ENCODE measurements around the gene LGALS8. TPM values are rescaled to one million over a fixed set of nuclear protein-coding genes. Genes with fewer than 3 reads are reported as not detected.
"Not testable (repeated sequence)": the region's sequence is repeated elsewhere in the genome, so short reads cannot be mapped to it uniquely, and the experiment has no call there.

LGALS8 gene
- total RNA-seq, 2 experiments from 2014 or later: 74.0 to 81.1 TPM

DNA sequence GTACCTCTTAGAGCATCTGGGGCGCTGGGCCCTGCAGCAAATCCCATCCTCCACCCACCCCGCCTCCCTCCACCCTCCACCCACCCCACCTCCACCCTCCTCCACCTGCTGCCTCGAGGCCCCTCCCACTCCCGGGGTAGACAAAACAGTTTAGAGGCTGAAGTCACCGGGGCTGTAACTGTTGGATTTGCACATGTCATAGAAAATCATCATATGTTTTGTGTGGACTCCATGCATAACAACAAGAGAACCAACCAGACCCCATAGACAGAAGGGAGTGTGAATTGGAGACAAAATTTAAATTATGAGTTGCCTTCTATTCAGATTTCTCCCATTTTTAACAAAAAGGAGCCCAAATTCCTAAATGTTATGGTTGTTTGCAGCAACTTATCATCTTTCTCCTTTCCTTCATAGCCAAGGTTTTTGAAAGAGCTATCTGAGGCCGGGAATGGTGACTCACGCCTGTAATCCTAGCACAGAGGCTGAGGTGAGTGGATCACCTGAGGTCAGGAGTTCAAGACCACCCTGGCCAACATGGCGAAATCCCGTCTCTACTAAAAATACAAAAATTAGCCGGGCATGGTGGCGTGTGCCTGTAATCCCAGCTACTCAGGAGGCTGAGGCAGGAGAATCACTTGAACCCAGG lies 28.2 kb upstream of the LGALS8 start:
- Mint-ChIP-seq H3K27me3 (peaks cover 18% of the 10 kb centered on the region), H3K4me3 (no peak overlapping the region), H3K4me1 (peaks cover 9% of the 10 kb centered on the region), H3K36me3 (no peaks in the 10 kb centered on the region), H3K9me3 (ENCODE audit: low read depth) (no peaks in the 10 kb centered on the region), H3K27ac (no peak overlapping the region)
- no peak for ATAC-seq
- CTCF ChIA-PET: interaction anchor here (1.2 kb wide), 1 partner anchor 391 kb away, joined by 4 read pairs; no protein-coding TSS in a partner anchor
- no peak for DNase-seq

DNA sequence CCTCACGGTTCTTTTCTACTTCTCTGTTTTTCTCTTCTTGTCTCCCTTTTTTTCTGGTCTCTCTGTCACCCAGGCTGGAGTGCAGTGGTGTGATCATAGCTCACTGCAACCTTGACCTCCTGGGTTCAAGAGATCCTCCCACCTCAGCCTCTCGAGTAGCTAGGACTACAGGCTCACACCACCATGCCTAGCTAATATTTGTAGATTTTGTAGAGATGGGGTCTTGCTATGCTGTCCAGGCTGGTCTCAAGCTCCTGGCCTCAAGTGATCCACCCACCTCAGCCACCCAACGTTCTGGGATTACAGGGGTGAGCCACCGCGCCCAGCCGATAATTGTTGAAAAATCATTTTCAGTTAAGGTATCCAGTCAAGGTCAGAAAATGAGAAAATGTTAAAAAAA lies 25.9 kb upstream of the LGALS8 start:
- peaks cover 6% of the 10 kb centered on the region for H3K4me1 Mint-ChIP-seq
- ATAC-seq: no peak
- CTCF ChIA-PET: no interaction called here

DNA sequence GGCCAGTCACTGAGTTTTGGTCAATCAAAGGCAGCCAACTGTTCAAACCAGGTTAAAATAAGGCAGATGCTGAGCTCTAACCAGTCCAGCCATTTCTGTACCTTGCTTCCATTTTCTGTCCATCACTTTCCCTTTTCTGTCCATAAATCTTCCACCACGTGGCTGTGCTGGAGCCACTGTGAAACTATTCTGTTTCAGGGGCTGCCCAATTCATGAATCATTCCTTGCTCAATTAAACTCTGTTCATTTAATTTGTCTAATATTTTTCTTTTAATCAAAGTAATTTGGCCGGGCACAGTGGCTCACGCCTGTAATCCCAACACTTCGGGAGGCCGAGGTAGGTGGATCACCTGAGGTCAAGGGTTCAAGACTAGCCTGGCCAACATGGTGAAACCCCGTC lies 22.7 kb upstream of the LGALS8 start:
- peaks cover 24% of the 10 kb centered on the region for H3K27me3 Mint-ChIP-seq
- H3K9me3 Mint-ChIP-seq (ENCODE audit: low read depth): no peaks in the 10 kb centered on the region
- H3K36me3 Mint-ChIP-seq: no peaks in the 10 kb centered on the region
- ATAC-seq (no peak), DNase-seq (no peak)
- peaks cover 13% of the 10 kb centered on the region for H3K4me1 Mint-ChIP-seq
- H3K4me3 Mint-ChIP-seq: no peak overlapping the region
- CTCF ChIA-PET: no interaction called here
- no peak overlapping the region for H3K27ac Mint-ChIP-seq

More for the DNA sequence above, 25.9 kb upstream of the LGALS8 start:
- H3K36me3 Mint-ChIP-seq: no peaks in the 10 kb centered on the region
- no peaks in the 10 kb centered on the region for H3K9me3 Mint-ChIP-seq (ENCODE audit: low read depth)
- no peak for DNase-seq
- no peak overlapping the region for H3K27ac Mint-ChIP-seq
- H3K27me3 Mint-ChIP-seq: peaks cover 15% of the 10 kb centered on the region
- H3K4me3 Mint-ChIP-seq: no peak overlapping the region

DNA sequence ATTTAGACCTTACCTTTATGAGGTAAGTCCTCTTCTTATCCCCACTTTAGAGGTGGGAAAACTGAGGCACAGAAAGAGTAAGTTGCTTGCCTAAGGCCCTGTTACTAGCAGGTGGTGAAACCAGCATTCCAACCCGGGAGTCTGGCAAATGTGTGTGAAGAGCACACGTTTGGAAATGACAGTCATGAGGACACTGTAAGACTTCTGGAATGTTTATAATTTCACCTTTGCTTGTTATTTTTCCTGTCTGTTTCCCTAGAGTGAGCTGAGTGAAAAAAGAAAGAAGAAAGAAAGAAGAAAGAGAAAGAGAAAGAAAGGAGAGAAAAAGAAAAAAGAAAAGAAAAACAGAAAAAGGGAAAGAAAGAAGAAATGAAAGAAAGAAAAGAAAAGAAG lies 21.2 kb upstream of the LGALS8 start:
- CTCF ChIA-PET: interaction anchor here (0.6 to 1.1 kb wide), 3 partner anchors 13 to 357 kb away, joined by 3 to 5 read pairs (median 3); no protein-coding TSS in a partner anchor
- Mint-ChIP-seq H3K9me3 (ENCODE audit: low read depth) (no peaks in the 10 kb centered on the region), H3K4me1 (peaks cover 18% of the 10 kb centered on the region), H3K27me3 (peaks cover 28% of the 10 kb centered on the region), H3K27ac (no peak overlapping the region), H3K36me3 (no peaks in the 10 kb centered on the region), H3K4me3 (no peak overlapping the region)
- no peak for DNase-seq
- ATAC-seq: no peak

DNA sequence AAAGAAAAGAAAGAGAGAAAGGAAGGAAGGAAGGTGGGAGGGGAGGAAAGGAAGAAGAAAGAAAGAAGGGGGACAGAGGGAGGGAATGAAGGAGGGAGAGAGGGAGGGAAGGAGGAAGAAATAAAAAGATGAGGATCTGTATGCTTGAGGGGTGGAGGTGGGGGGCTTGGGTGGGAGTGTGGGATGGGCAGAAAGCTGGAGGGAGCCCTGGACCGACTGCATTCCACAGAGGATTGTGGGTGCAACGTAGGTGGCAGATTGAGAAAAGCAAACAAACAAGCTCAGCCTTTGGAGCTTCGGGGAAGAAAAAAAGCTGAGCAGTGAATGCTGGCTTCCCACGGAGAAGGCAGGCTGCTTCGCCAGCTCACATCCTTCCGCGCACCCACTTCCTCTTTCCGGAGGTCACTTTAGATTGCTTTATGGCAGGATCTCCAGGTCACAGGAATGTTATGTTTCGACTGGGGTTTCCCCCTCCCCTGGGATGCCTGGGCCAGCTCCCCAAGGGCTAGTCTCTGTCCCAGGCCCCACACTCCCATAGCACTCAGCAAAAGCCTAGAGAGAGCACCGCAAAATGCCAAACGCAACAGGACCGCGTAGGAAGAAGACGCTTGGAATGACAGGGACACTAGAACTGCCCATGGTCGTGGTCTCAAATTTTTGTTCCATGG lies 20.7 kb upstream of the LGALS8 start:
- no peak for DNase-seq
- CTCF ChIA-PET: interaction anchor here (0.6 to 1.7 kb wide), 4 partner anchors 12 to 357 kb away, joined by 3 to 5 read pairs (median 4); no protein-coding TSS in a partner anchor
- Mint-ChIP-seq H3K4me1 (peaks cover 20% of the 10 kb centered on the region), H3K27ac (no peak overlapping the region), H3K27me3 (peaks cover 28% of the 10 kb centered on the region), H3K36me3 (no peaks in the 10 kb centered on the region), H3K4me3 (no peak overlapping the region), H3K9me3 (ENCODE audit: low read depth) (no peaks in the 10 kb centered on the region)
- ATAC-seq: no peak

DNA sequence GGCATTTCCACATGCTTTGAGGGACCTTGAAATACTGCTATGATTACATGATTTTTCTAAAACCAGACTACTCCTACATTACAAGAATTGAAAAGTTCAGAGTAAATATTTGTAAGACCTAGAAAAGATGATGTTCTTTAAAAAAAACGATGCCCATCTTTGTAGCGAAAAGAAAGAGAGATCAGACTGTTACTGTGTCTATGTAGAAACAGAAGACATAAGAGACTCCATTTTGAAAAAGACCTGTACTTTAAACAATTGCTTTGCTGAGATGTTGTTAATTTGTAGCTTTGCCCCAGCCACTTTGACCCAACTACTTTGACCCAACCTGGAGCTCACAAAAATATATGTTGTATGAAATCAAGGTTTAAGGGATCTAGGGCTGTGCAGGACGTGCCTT lies 19.4 kb upstream of the LGALS8 start:
- Mint-ChIP-seq H3K27me3 (peaks cover 32% of the 10 kb centered on the region), H3K4me1 (peaks cover 32% of the 10 kb centered on the region)
- not testable (repeated sequence) for H3K9me3 Mint-ChIP-seq (ENCODE audit: low read depth); DNase-seq; ATAC-seq; H3K36me3 Mint-ChIP-seq; H3K4me3 Mint-ChIP-seq; H3K27ac Mint-ChIP-seq
- CTCF ChIA-PET: interaction anchor here (1.7 kb wide), 1 partner anchor 13 kb away, joined by 5 read pairs; no protein-coding TSS in a partner anchor

DNA sequence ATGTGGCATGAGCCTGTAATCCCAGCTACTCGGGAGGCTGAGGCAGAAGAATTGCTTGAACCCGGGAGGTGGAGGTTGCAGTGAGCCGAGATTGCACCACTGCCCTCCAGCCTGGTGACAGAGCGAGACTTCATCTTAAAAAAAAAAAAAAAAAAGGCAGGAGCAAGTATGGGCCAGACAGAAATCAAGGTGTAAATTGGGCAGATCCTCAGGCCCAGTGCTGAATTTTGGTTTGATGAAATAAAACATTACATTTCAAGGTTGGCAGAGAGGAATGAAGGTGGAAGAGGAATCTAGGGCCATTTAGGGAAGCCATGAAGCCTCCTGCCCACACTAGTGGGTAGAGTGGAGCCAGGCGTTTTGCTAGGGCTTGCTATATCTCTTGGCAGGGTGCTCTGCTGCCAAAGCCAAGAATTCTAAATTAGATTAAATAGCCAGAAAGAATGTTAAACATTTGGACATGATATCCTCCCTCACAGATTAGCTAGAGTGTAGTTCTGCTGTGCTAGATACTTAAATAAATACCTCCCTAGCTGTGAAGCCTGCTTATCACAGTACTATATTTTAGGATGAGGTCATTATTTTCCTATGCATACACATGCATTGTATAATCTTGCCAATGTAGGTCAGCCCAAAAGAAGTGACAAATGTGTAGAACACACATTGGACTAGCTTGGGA lies 16.6 kb upstream of the LGALS8 start:
- Mint-ChIP-seq H3K4me1 (peaks cover 42% of the 10 kb centered on the region), H3K4me3 (no peak overlapping the region), H3K27me3 (peaks cover 36% of the 10 kb centered on the region), H3K36me3 (no peaks in the 10 kb centered on the region), H3K9me3 (ENCODE audit: low read depth) (no peaks in the 10 kb centered on the region), H3K27ac (no peak overlapping the region)
- no peak for DNase-seq
- ATAC-seq: no peak
- CTCF ChIA-PET: no interaction called here

DNA sequence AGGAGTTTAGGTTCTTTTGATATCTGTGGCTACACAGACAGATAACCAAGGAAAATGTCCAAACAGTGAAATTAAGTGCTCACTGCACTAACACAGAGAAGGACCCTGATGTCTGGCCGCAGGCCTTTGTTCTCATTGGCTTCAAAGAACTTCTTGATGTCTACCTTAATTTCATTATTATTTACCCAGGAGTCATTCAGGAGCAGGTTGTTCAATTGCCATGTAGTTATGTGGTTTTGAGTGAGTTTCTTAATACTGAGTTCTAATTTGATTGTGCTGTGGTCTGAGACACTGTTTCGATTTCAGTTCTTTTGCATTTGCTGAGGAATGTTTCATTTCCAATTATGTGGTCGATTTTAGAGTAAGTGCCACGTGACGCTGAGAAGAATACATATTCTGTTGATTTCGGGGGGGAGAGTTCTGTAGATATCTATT lies 15.2 kb upstream of the LGALS8 start:
- H3K36me3 Mint-ChIP-seq: no peaks in the 10 kb centered on the region
- ATAC-seq: peak; percentile 46
- no peak for DNase-seq
- CTCF ChIA-PET: no interaction called here
- no peaks in the 10 kb centered on the region for H3K9me3 Mint-ChIP-seq (ENCODE audit: low read depth)
- peak overlapping the region; percentile 12 for H3K4me3 Mint-ChIP-seq
- H3K4me1 Mint-ChIP-seq: peaks cover 30% of the 10 kb centered on the region
- H3K27me3 Mint-ChIP-seq: peaks cover 36% of the 10 kb centered on the region
- H3K27ac Mint-ChIP-seq: peak overlapping the region; percentile 48

DNA sequence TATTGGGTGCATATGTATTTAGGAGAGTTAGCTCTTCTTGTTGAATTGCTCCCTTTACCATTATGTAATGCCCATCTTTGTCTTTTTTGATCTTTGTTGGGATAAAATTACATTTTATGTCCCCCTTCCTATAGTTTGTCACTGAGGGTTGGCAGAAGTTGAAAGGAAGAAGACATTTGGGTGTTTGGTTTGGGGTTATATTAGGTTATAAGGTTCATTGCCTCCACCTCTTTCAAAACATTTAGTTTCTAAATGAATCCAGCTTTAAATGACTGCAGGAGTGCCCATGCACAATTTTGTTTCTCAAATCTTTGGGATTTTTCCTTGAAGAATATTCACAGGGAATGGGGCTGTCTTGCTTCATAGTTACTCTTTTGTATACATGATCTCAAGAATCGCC lies 14.6 kb upstream of the LGALS8 start:
- no peaks in the 10 kb centered on the region for H3K36me3 Mint-ChIP-seq
- CTCF ChIA-PET: no interaction called here
- H3K27ac Mint-ChIP-seq: no peak overlapping the region
- ATAC-seq: no peak
- no peak overlapping the region for H3K4me3 Mint-ChIP-seq
- H3K9me3 Mint-ChIP-seq (ENCODE audit: low read depth): no peaks in the 10 kb centered on the region
- peaks cover 30% of the 10 kb centered on the region for H3K4me1 Mint-ChIP-seq
- no peak for DNase-seq
- H3K27me3 Mint-ChIP-seq: peaks cover 35% of the 10 kb centered on the region

DNA sequence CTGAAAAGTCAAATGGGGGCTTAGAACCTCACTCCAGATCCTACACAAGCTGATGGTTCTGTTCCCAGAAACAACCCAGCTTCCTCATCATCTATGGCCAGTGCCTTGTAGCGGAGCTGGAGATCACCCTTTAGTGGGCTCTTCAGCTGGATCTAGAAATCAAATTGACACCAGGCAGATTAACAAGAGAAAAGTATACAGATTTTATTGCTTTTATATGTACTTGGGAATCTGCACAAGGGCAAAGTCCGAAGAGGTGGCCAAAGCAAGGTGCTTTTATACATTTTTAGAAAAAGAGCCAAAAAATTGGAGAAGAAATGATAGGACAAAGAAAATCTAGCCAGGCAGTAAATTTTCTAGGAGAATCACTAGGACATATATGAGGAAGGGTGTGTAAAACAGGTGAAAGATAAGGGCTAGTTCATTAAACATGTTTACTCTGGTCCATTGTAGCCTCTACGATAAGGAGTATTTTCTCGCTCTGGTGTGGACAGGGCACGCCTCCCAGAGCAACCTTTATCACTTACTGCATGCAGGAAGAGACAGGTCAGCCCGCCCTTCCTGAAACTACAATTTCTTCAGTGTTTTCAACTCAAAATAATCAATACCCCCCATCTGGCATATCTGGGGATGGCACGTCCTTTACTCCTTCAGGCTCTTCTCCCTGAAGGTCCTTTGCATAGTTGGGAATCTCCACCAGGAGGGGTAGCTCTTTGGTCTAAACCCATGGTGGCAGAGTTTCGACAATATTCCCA lies 14.0 kb upstream of the LGALS8 start:
- no peaks in the 10 kb centered on the region for H3K9me3 Mint-ChIP-seq (ENCODE audit: low read depth)
- DNase-seq (no peak), ATAC-seq (no peak)
- H3K27me3 Mint-ChIP-seq: peaks cover 29% of the 10 kb centered on the region
- no peak overlapping the region for H3K27ac Mint-ChIP-seq
- H3K4me3 Mint-ChIP-seq: no peak overlapping the region
- CTCF ChIA-PET: interaction anchor here (0.7 kb wide), 1 partner anchor 16 kb away, joined by 3 read pairs; no protein-coding TSS in a partner anchor
- H3K36me3 Mint-ChIP-seq: no peaks in the 10 kb centered on the region
- H3K4me1 Mint-ChIP-seq: peaks cover 30% of the 10 kb centered on the region

DNA sequence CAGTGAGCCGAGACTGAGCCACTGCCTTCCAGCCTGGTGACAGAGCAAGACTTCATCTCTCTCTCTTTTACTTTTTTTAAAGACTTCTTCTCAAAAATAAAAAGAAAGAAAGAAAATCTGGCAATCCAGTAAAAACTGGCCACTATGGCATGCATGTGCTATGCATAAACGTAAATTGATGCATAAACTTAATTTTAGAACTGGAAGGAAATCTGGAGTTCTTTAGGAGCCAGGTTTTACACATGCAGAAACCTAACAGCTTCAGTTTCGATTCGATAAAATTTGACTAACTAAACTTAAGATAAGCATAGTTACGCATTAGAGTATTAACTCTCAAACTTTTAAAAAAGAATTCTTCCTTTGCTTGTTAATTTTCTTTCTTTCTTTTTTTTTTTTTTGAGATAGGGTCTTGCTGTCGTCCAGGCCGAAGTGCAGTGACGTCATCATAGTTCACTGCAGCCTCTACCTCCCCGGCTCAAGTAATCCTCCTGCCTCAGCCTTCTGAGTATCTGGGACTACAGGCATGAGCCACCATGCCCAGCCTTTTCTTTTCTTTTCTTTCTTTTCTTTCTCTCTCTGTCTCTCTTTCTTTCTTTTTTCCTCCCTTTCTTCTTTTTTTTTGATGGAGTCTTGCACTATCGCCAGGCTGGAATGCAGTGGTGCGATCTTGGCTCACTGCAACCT lies 11.9 kb upstream of the LGALS8 start:
- Mint-ChIP-seq H3K27ac (no peak overlapping the region), H3K4me3 (no peak overlapping the region), H3K9me3 (ENCODE audit: low read depth) (no peaks in the 10 kb centered on the region), H3K4me1 (peaks cover 44% of the 10 kb centered on the region), H3K36me3 (no peaks in the 10 kb centered on the region), H3K27me3 (peaks cover 34% of the 10 kb centered on the region)
- CTCF ChIA-PET: no interaction called here
- ATAC-seq: no peak
- no peak for DNase-seq

DNA sequence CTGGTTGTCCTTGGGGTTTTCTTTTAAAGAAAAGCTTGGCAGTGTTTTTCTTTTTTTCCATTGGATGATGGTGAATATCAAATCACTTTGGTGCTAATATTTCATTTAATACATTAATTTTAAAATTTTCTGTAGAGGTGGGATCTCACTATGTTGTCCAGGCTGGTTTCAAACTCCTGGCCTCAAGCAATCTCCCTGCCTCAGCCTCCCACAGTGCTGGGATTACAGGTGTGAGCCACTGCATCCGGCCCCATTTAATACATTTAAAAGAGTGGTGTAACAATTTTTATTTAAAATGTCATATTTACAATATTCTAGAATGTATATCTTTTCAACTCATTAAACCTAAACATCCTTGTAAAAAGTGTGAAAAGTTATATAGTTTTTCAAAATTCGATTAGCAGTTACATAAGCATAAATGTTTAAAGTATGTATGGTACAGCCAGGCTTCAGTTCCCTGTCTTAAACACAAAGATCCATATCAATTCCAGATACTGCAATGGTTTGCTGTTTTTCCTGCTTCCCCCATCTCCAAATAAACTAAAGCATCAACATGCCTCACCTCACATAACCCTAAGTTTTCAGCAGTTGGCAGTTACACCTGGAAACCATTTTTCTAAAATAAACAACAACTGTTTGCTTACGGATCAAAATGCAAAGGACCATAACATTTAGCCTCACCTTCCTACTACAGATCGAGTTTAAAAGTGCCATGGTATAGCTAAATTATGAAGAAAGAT lies 8.9 kb upstream of the LGALS8 start:
- Mint-ChIP-seq H3K9me3 (ENCODE audit: low read depth) (no peaks in the 10 kb centered on the region), H3K36me3 (no peaks in the 10 kb centered on the region), H3K4me1 (peaks cover 29% of the 10 kb centered on the region), H3K27ac (no peak overlapping the region), H3K4me3 (no peak overlapping the region), H3K27me3 (peaks cover 36% of the 10 kb centered on the region)
- CTCF ChIA-PET: no interaction called here
- DNase-seq: no peak
- no peak for ATAC-seq

All from activated CD8-positive, alpha-beta memory T cell treated with anti-CD3 and anti-CD28 coated beads, Interleukin-2, amount 10 ng/mL, durations not matched to agents 7 days and 5 days (primary cell).